Glomerular endothelial cell (primary cell): ENCODE results near the gene CKS2. TPM values are rescaled to one million over a fixed set of nuclear protein-coding genes. Genes with fewer than 3 reads are reported as not detected.
A peak's percentile ranks its signal among the peaks of the same experiment; 100 is the strongest.
"Not testable (repeated sequence)": the region's sequence is repeated elsewhere in the genome, so short reads cannot be mapped to it uniquely, and the experiment has no call there.

ENCODE experiments used
- DNase-seq: peaks from one replicate; pipeline ENCODE4 v3.0.0-alpha.2; 2011; ENCODE audit warnings: low read depth, low spot score; ENCODE audit errors: extremely low read depth
- total RNA-seq: library from RNA; depleted of rRNA; stranded (reverse); fragments of >200 nt; gene quantifications from 2 replicates; pipeline ENCODE4 v1.2.3, GENCODE V29; 2015

CKS2 gene
- total RNA-seq, 1 donor from 2014 or later = 98.4 TPM

GRCh38 chr9:89309608-89310474 lies 1.2 kb upstream of the CKS2 start:
- no peak for DNase-seq

- no peak for DNase-seq
Measured at GRCh38 chr9:89311346-89312221, 589 bp downstream of the CKS2 start.

GRCh38 chr9:89312222-89312571 lies 1.2 kb downstream of the CKS2 start:
- DNase-seq = no peak

GRCh38 chr9:89313842-89314241 lies 2.8 kb downstream of the CKS2 start:
- DNase-seq = no peak

GRCh38 chr9:89314955-89315354 lies 4.0 kb downstream of the CKS2 start:
- no peak for DNase-seq

- DNase-seq = no peak
Measured at GRCh38 chr9:89315482-89315881, 4.5 kb downstream of the CKS2 start.

- no peak for DNase-seq
Measured at GRCh38 chr9:89317282-89317681, 6.3 kb downstream of the CKS2 start.

GRCh38 chr9:89318123-89319014 lies 7.4 kb downstream of the CKS2 start, which contains the start of gene SECISBP2:
Gene SECISBP2 (plus strand): TSS chr9:89318500. CDS start chr9:89318577, 77 bp downstream.
- DNase-seq = peak; percentile 85

- DNase-seq = no peak
Measured at GRCh38 chr9:89319015-89319905, 8.3 kb downstream of the CKS2 start.

- no peak for DNase-seq
Measured at GRCh38 chr9:89323390-89323789, 12.4 kb downstream of the CKS2 start.

- DNase-seq = no peak
Measured at GRCh38 chr9:89325733-89326132, 14.7 kb downstream of the CKS2 start.

- DNase-seq = no peak
Measured at GRCh38 chr9:89328064-89328463, 17.1 kb downstream of the CKS2 start.

GRCh38 chr9:89329917-89330316 lies 18.9 kb downstream of the CKS2 start:
- no peak for DNase-seq

- DNase-seq = no peak
Measured at GRCh38 chr9:89330513-89330912, 19.5 kb downstream of the CKS2 start.

GRCh38 chr9:89339807-89340206 lies 28.8 kb downstream of the CKS2 start:
- DNase-seq = no peak

- DNase-seq = no peak
Measured at GRCh38 chr9:89340332-89340731, 29.3 kb downstream of the CKS2 start.

GRCh38 chr9:89342213-89342612 lies 31.2 kb downstream of the CKS2 start:
- DNase-seq = no peak

GRCh38 chr9:89342948-89343347 lies 32.0 kb downstream of the CKS2 start:
- DNase-seq = no peak

GRCh38 chr9:89343812-89344211 lies 32.8 kb downstream of the CKS2 start:
- DNase-seq = not testable (repeated sequence)

GRCh38 chr9:89345476-89345875 lies 34.5 kb downstream of the CKS2 start:
- DNase-seq = no peak
